Activated CD8-positive, alpha-beta memory T cell treated with anti-CD3 and anti-CD28 coated beads, Interleukin-2, amount 50 U/mL, for 24 hours (primary cell): Measurements from ENCODE around the gene ENPP6.
"Not testable (repeated sequence)": the region's sequence is repeated elsewhere in the genome, so short reads cannot be mapped to it uniquely, and the experiment has no call there.

ENCODE experiments used
- DNase-seq: peaks from one replicate; pipeline ENCODE4 v3.0.0-alpha.2; 2020; ENCODE audit errors: extremely low read depth

The ENPP6 gene

DNA sequence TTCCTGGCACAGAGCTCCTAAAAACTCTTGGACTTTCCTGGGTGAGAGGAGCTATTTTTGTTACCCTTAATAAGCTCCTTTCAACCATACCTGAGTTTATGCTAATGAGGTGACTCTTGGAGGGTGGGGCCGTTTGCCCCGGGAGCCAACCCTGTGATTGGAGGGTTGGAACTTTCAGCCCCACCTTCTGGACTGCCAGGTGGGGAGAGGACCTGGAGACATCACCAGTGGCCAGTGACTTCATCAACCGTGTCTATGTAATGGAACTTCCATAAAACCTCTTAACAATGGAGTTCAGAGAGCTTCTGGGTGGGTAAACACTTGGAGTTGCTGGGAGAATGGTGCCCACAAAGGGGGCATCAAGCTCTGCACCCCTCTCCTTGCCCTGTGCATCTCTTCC lies 17.9 kb upstream of the ENPP6 start:
- no peak for DNase-seq

DNA sequence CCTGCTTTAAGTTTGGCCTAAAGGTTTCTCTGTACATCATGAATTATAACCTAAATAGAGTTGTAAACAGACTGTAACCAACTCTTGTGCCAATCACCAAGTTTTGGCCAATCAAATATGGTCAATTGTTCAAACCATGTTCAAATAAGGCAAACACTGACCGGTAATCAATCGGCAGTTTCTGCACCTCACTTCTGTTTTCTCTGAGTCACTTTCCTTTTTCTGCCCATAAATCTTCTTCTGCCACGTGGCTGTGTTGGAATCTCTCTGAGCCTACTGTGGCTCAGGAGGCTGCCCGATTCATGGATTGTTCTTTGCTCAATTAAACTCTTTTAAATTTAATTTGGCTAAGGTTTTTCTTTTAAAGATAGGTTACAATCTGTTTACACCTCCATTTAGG lies 16.5 kb upstream of the ENPP6 start:
- DNase-seq, result no peak

DNA sequence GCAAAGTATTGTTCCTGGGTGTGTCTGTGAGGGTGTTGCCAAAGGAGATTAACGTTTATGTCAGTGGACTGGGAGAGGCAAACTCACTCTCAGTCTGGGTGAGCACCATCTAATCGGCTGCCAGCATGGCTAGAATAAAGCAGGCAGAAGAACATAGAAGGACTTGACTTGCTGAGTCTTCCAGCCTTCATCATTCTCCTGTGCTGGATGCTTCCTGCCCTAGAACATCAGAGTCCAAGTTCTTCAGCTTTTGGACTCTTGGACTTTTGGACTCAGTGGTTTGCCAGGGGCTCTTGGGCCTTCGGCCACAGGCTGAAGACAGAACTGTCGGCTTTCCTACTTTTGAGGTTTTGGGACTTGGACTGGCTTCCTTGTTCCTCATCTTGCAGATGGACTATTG lies 15.3 kb upstream of the ENPP6 start:
- no peak for DNase-seq

DNA sequence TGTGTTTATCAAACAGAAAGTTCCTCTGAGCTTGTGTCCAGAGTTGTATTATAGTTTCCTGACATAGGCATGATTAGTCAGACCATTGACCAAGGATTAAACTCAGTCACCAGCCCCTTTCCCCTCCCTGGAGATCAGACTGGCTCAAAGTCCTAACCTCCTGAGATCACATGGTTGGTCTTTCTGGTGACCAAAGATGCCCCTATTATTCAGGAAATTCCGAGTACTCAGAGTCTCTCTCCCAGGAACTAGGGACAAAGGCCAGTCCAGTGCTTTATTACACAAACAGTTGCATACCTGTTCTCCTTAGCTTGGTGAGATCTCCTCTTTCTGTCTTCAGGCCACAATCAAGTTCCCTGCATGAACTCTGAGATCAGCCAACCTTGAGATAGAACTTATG lies 14.5 kb upstream of the ENPP6 start:
- no peak for DNase-seq

DNA sequence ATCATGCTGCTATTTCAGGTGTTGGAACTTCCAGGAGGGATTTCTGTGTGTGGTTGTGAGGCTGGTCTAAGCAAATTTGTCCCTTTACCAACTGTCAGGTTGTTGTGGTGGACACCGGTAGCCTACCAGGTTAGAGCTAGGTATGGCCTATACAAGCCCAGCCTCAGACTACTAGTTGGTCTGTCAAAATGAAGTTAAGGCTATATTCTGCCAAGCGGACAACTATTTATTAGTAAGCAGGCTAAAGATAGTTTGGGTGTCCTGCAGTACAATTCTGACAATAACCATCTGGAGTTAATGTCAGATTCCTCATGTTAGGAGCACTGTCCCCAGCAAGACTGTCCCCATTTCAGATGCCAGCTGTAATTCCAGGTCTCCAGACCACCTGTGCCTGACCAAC lies 13.9 kb upstream of the ENPP6 start:
- DNase-seq, result no peak

DNA sequence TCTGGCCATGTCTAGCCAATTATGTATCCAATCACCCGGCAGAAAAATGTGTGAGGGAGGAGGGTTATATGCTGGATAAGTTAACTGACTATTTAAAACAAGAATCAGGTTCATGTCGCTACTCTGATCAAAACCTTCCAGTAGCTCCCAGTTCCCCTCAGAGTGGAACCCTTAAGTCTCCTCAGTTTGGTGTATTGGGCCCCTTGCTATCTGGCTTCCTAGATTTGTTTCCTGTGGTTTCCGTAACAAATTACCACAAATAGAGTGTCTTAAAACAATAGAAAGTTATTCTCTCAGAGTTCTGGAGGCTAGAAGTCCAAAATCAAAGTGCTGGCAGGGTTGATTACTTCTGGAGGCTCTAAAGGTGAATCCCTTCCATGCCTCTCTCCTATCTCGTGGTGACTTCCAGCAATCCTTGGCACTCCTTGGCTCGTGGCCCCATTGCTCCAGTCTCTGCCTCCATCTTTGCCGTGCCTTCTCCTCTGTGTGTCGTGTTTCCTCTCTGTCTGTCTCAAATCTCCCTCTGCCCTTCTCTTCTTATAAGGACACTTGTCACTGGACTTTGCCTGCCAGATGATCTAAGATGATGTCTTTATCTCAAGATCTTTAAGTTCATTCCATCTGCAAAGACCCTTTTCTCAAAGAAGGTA lies 10.5 kb upstream of the ENPP6 start:
- DNase-seq, result no peak

DNA sequence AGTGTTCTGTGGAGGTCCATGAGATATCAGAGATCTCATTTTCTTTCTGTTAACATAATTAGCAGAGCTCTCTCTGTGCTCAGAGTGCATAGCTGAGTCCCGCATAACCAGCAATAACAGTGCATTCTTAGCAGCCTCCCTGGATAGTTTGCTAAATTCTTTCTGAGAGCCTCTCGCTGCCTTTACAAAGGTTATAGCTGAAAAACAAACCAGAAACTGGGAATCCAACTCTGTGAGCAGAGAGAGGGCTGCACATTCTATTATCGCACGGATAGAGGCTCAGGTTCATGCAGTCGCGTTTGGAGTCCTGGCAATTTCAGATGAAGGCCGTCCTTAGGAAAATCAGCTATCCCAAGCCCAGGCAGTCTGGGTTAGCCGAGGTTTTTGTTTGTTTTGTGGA lies 1.2 kb downstream of the ENPP6 start:
- DNase-seq, result no peak

DNA sequence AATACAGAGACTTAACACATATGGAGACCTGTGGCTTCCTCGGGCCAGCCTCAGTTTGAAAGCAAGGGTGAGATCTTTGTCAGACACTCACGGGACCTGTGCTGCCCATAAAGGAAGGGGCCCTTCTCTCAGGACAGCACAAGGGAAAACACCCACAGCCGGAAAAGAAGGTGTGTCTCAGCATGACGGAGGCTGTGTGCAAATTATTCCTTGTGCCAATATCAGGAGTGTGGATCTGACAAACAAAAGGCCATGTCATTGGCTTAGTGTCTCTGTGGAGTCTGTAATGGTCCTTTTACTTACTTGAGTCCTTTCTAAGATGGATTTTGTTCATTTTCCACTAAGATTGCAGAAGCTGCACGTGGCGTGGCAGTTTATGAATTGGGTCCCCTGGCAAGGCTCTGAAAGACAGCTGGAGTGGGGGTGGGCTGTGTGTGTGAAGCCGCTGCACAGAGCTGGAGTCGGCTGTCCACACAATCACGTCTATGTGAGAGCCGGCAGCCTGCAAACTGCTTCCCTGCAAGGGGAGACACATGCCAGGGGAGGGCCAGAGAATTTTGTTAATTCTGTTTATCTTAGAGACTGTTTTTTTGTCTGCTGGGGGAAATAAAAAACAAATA lies 1.9 kb downstream of the ENPP6 start:
- no peak for DNase-seq

DNA sequence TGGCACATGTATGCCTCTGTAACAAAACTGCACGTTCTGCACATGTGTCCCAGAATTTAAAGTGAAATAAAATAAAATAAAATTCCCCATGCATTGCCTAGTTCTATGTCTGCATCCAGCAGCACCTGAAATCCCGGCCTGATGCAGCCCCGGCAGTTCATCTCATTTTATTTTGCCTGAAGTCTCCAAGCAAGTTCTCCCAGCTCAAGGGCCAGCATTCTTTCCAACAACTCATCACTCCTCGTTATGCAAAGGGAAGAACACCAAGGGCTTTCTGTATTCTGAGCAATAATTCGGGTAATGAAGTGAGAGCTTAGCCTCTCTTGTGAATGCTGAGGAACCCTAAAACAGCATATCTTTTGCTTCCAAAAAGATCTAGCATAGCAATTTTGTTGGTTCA lies 2.7 kb downstream of the ENPP6 start:
- no peak for DNase-seq

DNA sequence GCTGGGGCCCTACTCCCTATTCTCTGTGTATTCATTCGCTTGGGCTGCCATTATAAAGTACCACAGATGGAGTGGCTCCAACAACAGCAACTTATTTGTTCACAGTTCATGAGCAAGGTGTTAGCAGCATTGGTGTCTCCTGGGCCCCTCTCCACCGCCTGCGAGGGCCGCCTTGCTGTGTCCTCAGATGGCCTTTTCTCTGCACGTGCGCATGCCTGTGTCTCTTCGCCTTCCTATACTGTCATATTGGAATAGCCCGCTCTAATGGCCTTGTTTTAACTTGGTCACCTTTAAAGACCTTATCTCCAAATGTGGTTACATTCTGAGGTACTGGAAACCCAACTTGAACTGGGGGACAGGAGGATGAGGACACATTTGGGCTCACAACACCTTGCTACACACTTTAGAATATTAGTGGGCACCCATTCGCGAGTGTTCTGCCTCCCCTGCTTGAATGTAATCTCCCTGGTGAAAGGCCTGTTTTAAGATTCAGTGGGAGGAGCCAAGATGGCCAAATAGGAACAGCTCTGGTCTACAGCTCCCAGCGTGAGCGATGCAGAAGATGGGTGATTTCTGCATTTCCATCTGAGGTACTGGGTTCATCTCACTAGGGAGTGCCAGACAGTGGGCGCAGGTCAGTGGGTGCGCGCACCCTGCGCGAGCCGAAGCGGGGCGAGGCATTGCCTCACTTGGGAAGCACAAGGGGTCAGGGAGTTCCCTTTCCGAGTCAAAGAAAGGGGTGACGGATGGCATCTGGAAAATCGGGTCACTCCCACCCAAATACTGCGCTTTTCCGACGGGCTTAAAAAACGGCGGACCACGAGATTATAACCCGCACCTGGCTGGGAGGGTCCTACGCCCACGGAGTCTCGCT lies 9.7 kb downstream of the ENPP6 start:
- DNase-seq, result not testable (repeated sequence)

DNA sequence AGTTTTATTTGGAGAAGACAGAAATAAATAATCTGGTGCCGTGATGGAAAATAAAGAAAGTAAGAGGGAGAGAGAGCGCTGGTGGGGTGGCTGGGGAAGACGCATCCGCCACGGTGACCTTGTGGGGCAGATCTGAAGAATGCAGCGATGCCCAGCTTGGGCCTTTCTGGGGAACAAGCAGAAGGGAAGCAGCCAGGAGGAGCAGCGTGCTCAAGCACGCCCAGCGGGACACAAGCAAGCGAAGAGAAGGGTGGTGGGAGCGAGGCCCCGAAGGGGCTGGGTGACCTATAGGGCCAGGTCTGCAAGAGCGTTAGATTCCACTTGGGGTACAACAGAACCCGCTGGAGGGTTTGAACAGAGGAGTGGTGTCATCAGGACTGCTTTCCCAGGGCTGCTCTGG lies 12.4 kb downstream of the ENPP6 start:
- DNase-seq, result no peak

DNA sequence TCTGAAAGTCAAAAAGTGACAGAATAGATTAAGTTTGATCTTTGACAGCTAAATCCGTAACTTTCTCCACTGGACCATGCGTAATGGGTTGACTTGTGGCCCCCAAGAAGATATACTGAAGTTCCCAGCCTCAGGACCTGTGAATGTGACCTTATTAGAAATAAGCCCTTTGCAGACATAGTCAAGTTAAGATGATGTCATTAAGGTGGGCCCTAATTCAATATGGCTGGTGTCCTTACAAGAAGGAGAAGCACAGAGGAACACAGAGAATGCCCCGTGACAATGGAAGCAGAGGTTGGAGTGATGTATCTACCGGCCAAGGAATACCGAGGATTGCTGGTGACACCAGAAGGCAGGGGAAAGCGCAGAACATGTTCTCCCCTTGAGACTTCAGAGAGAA lies 14.4 kb downstream of the ENPP6 start:
- DNase-seq, result no peak

DNA sequence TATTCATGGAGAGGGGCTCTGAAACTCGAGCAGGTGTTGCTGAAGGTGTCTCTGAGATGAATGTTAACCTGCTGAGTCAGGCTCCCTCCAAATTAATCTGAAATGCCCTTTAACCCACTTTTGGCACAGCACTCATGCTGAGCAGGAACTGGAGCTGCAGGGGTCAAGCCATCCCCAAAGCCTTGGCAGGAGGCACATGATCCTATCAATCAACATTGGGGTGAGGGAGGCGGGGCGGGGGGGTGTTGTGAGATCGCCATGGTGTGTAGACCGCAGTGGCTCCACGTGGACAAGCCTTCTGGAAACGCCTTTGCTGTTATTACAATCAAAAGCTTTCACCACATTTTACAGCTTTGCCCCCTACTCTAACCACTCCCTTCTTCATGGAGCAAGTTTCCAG lies 16.5 kb downstream of the ENPP6 start:
- no peak for DNase-seq

DNA sequence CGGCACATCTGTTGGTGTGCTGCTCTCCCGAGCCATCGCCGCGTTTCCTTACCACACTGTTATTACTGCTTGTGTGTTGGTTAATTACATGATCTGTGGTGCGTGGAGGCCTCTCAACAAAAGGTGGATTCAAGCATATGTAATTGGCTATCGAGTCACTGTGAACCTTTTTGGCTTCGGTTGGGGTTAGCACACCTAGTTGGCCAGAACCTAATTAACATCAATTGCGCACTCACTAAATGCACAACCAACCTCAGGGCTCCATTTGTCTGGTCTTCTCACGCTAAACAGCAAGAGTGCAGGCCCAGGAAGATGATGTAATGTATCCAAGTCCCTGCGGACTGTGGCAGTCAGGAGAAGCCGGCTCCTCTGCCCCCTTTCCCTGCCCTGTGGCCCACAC lies 17.4 kb downstream of the ENPP6 start:
- DNase-seq, result no peak

DNA sequence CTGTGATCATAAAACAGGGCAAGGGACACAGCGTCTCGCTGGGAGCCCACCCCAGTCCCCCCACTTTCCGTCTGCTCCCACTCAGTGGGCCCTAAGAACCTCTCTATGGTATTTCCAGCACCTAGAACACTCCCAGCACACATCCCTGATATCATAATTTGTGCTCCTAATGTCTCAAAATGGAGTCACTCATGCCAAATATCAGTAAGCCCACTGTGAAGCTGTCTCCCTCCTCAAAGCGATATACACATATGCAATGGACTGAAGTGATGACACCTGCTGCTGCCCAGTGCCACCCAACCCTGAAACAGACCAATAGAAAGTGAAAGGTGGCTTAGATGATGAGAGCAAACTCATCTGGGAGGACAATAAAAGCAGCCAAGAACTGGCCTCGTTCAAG lies 17.9 kb downstream of the ENPP6 start:
- no peak for DNase-seq

DNA sequence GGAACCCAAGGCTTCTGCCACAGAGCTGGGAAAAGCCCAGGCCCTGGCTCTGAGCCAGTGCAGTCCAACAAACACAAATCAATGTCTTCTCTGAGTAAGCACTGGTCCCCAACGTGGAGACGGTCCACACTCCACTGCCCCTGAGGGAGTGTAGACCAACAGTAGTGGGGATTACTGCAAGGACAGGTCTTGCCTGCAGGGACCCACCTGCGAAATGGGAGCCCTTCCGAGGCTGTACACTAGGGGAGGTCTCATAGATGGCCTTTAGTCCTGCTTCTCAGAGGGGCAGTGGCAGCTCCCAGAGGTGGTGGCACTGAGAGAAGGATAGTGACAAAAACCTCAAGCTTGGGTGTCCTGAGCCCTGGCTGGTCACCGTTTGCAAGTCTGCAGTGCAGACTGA lies 19.5 kb downstream of the ENPP6 start:
- DNase-seq, result no peak

DNA sequence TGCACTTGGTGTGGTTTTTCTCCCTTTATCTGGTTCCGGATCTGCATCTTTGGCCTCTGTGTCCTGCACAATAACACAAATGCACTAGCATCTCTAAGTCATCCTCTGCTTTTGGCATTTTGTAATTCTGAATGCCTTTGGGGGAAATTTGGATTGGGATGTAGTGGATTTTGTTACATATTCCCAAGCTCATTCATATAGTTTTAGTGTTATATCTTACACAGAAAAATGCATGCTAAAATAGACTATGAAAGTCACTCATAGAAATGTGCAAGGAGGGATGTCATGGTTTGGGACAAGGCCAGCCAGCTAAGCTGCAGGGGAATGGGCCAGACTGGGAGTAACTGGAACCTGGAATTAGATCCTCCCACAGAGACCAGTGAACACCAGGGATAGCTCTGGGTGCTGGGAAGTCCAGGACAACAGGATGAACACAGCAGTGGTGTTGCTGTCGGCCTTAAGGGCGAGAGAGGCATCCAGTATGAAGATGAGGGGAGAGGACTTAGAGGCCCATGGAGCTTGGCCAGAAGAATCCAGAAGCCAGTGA lies 20.1 kb downstream of the ENPP6 start:
- DNase-seq, result no peak

DNA sequence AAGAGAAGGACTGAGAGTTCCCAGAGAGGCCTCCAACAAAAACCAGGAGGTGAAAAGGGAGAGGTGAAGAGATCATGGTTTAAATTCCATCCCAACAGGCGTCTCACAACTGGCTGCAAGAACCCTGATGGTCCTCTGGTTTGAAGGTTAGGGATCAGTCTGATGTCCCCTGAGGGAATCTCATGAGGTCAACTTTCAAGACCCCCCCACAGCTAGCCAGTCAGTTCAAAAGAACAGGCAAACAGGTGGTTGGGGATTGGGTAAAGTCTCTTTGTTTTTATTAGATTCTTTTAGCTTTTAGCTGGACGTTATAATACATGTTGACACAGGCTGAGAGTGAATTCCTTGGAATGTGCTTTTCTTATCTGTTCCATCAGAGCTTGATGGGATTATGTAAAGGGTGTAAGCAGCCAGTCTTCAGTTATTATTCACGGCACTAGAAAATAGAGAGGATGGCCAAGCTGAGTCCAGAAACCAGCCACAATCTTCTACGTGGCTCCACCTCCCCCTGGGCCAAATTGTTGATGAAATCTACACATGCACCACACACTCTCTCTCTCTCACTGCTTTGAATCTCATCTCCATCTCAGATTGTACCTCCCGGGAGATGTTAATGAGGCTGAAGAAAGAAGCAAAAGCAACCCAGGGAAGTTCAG lies 20.8 kb downstream of the ENPP6 start:
- DNase-seq, result no peak

DNA sequence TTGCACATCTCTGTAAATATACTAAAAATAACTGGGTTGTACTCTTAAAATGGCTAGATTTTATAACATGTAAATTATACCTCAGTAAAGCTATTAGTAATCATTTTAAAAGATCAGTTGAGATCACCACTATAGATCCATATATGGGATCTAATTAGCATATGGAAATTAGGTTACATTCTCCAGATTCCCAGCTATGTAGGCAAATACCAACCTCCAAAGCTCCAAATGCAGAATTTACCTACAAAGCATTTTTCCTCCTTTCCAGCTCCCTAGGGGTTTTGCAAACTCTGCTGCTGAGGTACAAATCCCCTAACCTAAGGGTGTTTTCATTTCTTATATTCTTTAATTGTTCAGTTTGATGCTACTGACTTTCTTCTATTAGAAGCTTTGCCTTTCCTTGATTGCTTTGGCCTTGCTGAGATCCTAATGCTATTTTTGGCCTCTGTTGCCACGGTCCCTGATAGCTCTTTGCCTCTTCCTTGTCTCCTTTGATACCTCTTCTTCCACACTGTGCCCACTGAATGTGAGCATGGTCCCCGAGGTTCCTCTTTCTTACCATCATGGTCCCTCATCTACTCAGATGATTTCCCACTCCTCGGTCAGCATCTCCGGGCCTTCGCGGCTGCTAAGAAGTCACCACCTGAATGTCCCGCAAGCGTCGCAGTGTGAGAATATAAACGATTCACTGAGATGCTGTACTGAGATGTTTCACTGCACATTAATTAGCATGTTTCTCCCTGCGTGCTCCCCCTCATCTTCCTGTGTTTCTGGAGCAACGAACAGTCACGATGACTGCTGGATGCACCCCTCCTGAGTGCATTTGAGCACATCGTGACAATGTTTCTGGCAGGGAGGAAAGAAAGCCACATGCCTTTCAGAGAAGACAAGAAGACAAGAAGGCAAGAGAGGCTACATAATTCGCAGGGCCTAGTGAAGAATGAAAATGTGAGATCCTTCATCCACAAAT lies 23.8 kb downstream of the ENPP6 start:
- no peak for DNase-seq

DNA sequence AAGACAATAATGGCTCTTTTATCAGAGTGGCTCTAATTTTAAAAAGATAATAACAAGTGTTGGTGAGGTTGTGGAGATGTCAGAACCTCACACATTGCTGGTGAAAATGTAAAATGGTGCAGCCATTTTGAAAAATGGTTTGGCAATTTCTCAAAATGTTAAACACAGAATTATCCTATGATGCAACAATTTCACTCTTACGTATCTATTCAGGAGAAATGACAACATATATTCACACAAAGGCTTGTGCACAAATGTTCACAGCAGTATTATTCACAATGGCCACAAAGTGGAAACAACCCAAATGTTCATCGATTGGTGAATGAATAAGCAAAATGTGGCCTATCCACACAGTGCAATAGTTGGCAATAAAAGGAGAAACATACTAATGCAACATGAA lies 24.7 kb downstream of the ENPP6 start:
- no peak for DNase-seq

DNA sequence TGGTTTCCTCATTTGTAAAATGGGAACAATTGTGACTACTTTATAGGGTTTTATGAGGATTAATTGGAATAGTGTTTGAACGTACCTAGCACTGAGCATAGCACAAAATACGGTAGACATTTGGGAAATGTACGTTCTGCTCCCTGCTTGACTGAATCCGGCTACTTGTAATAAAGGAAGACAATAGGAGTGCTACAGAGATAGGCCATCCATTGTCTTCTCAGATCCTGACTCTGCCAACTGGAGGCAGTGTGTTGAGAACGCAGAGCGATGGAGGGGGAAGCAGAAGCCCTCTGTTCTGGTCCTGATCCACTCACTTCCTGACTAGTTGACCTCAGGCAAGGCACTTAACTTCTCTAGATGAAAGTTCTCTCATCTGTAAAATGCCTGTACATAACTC lies 26.4 kb downstream of the ENPP6 start:
- no peak for DNase-seq
